Measurements from ENCODE around the gene HUS1B. TPM values are rescaled to one million over a fixed set of nuclear protein-coding genes. Genes with fewer than 3 reads are reported as not detected.
A peak's percentile ranks its signal among the peaks of the same experiment; 100 is the strongest.

HUS1B gene
- 1 to 10 TPM; 2.2 to 3.1 TPM for total RNA-seq
- 1.6 TPM for polyA plus RNA-seq (2013, experiment 1 of 2)
- 2.0 TPM for polyA plus RNA-seq (2013, experiment 2 of 2)
- 0 to 1.9 (median 0.64) reads per million in 172 experiments for total RNA-seq

- Histone ChIP-seq H3K4me1 (ENCODE audit: insufficient read depth, low read length) (peaks cover 8% of the 10 kb centered on the region), H3K9me3 (ENCODE audit: control insufficient read depth in 1 of 2, insufficient read depth in 1 of 2, low read length in 2 of 2) (peaks cover 0 to 10% of the 10 kb centered on the region in 2 experiments), H3K27ac (ENCODE audit: low read depth in 1 of 2, low read length in 2 of 2) (no peak within 1 kb of the TSS), H3K36me3 (ENCODE audit: insufficient read depth, low read length) (peaks cover 10% of the 10 kb centered on the region), H3K27me3 (ENCODE audit: control insufficient read depth in 1 of 2, insufficient read depth in 2 of 2, low read length in 2 of 2) (no peaks in the 10 kb centered on the region), H3K4me3 (ENCODE audit: low read length) (no peak within 1 kb of the TSS)
- peaks cover 52% of the 10 kb centered on the region for H3K36me3 Mint-ChIP-seq (ENCODE audit: low read depth)
- ChIA-PET POLR2A (no interaction called here), CTCF (no interaction called here)
- DNase-seq (peak in 1 of 14 experiments; percentile 8), ATAC-seq (ENCODE audit: poor library complexity) (no peak)
- TF ChIP-seq CTCF (IDR thresholded peaks at IDR 0.05), result no peak
- H3K4me3 Mint-ChIP-seq, result no peak within 1 kb of the TSS
- peaks cover 64% of the 10 kb centered on the region for H3K4me1 Mint-ChIP-seq (ENCODE audit: low read depth)
- H3K27ac Mint-ChIP-seq, result no peak within 1 kb of the TSS
- H3K9me3 Mint-ChIP-seq, result no peaks in the 10 kb centered on the region
- intact Hi-C loops (cut with DNase I, micrococcal nuclease), result no loop called here
- no peaks in the 10 kb centered on the region for H3K27me3 Mint-ChIP-seq
Measured at GRCh38 chr6:656460-657252, at the start of gene HUS1B. TSS of gene HUS1B (minus strand) at chr6:657100. CDS start at chr6:656944, 156 bp downstream.

- H3K4me1 Mint-ChIP-seq (ENCODE audit: low read depth), result peaks cover 12% of the 10 kb centered on the region
- intact Hi-C loops (cut with DNase I, micrococcal nuclease), result loop anchor here in 1 of 2 experiments (10.0 kb wide), 1 partner anchor 301 kb away; no protein-coding TSS in a partner anchor
Measured at GRCh38 chr6:706146-706545, 49.2 kb upstream of the HUS1B start.

DNA sequence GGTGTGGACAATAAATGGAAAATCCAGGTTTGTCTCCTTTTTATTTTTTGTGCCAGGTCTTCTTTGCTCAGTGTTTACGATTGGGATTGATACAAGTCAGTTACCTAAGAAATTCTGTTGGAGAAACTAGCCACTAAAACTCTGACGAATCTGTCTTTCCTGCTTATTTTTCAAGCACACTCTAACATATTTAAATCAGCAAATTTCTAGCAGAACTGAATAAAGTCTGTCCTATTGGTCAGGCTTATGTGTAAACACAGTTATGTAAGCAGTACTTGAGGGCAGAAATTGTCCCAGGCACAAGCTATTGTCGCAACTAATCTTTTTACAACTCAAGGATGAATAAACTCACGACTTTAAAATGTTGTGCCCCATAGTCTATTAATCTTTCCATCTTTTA, 48.1 kb upstream of the HUS1B start:
- intact Hi-C loops (cut with DNase I, micrococcal nuclease), result loop anchor here in 1 of 2 experiments (10.0 kb wide), 1 partner anchor 300 kb away; no protein-coding TSS in a partner anchor
- POLR2A ChIA-PET, result interaction anchor here (0.7 kb wide), 1 partner anchor 13 kb away, joined by 3 read pairs; the partner anchor contains the start of gene EXOC2
- no peak for TF ChIP-seq CTCF (IDR thresholded peaks at IDR 0.05)

More at GRCh38 chr6:706146-706545, 49.2 kb upstream of the HUS1B start:
- Histone ChIP-seq H3K4me3 (ENCODE audit: low read length) (no peak overlapping the region), H3K9me3 (ENCODE audit: control insufficient read depth in 1 of 2, insufficient read depth in 1 of 2, low read length in 2 of 2) (no peaks in the 10 kb centered on the region), H3K27ac (ENCODE audit: low read depth in 1 of 2, low read length in 2 of 2) (no peak overlapping the region), H3K27me3 (ENCODE audit: control insufficient read depth in 1 of 2, insufficient read depth in 2 of 2, low read length in 2 of 2) (no peaks in the 10 kb centered on the region), H3K4me1 (ENCODE audit: insufficient read depth, low read length) (peaks cover 8% of the 10 kb centered on the region), H3K36me3 (ENCODE audit: insufficient read depth, low read length) (no peaks in the 10 kb centered on the region)
- peaks cover 6% of the 10 kb centered on the region for H3K27me3 Mint-ChIP-seq
- no peak for TF ChIP-seq CTCF (IDR thresholded peaks at IDR 0.05)
- H3K36me3 Mint-ChIP-seq (ENCODE audit: low read depth), result no peaks in the 10 kb centered on the region
- no peaks in the 10 kb centered on the region for H3K9me3 Mint-ChIP-seq
- H3K4me3 Mint-ChIP-seq, result no peak overlapping the region
- CTCF ChIA-PET, result no interaction called here
- ATAC-seq (ENCODE audit: poor library complexity), result no peak
- no peak overlapping the region for H3K27ac Mint-ChIP-seq
- POLR2A ChIA-PET, result no interaction called here
- no peak for DNase-seq

More for the DNA sequence above, 48.1 kb upstream of the HUS1B start:
- Histone ChIP-seq H3K27me3 (ENCODE audit: control insufficient read depth in 1 of 2, insufficient read depth in 2 of 2, low read length in 2 of 2) (no peaks in the 10 kb centered on the region), H3K4me3 (ENCODE audit: low read length) (no peak overlapping the region), H3K9me3 (ENCODE audit: control insufficient read depth in 1 of 2, insufficient read depth in 1 of 2, low read length in 2 of 2) (no peaks in the 10 kb centered on the region), H3K4me1 (ENCODE audit: insufficient read depth, low read length) (no peaks in the 10 kb centered on the region), H3K36me3 (ENCODE audit: insufficient read depth, low read length) (no peaks in the 10 kb centered on the region), H3K27ac (ENCODE audit: low read depth in 1 of 2, low read length in 2 of 2) (no peak overlapping the region)
- DNase-seq (no peak), ATAC-seq (ENCODE audit: poor library complexity) (no peak)
- H3K4me1 Mint-ChIP-seq (ENCODE audit: low read depth), result peaks cover 3% of the 10 kb centered on the region
- no peak overlapping the region for H3K27ac Mint-ChIP-seq
- H3K27me3 Mint-ChIP-seq, result peaks cover 6% of the 10 kb centered on the region
- CTCF ChIA-PET, result no interaction called here
- H3K9me3 Mint-ChIP-seq, result no peaks in the 10 kb centered on the region
- H3K36me3 Mint-ChIP-seq (ENCODE audit: low read depth), result no peaks in the 10 kb centered on the region
- no peak overlapping the region for H3K4me3 Mint-ChIP-seq

Measured in CD4-positive, alpha-beta T cell (primary cell).